HCT116 (cell line): ENCODE results near the gene ASMTL. TPM values are rescaled to one million over a fixed set of nuclear protein-coding genes. Genes with fewer than 3 reads are reported as not detected.

Source experiments
- ATAC-seq: fragments of 200-7000 bp; cut with Tn5 transposase; 2 replicates; pipeline ENCODE4 v1.9.1; 2020; ENCODE audit warnings: mild to moderate bottlenecking, moderate library complexity
- BruUV-seq: library from RNA; stranded (reverse); fragments of 400-500 nt; replicated peaks from 2 replicates; lab custom pipeline; 2021; lab: Mats Ljungman, UMichigan
- CTCF ChIA-PET: fragments of 300-600 bp; sonication (Branson Sonifier 250); formaldehyde crosslinking; loops from one replicate; lab custom pipeline; 2021; ENCODE audit warnings: antibody characterized with exemption; lab: Charles Lee
- POLR2A ChIA-PET: fragments of 300-600, 350-600 bp; sonication (Branson Sonifier 250); formaldehyde crosslinking; loops from one replicate; lab custom pipeline; 2021; ENCODE audit warnings: antibody characterized with exemption; lab: Charles Lee
- RAD21 ChIA-PET, 2 experiments: fragments of 300-600 bp; sonication (Branson Sonifier 250); formaldehyde crosslinking; loops; one replicate each; lab custom pipeline; 2023; ENCODE audit warnings: low total read pairs in 2 of 2; ENCODE audit not compliant: uncharacterized antibody in 2 of 2, unreplicated experiment in 2 of 2, low non-redundant PET in 1 of 2; lab: Charles Lee
- DNase-seq: peaks from one replicate; pipeline ENCODE4 v3.0.0-alpha.2; 2010; ENCODE audit warnings: low read depth, low spot score
- H2AFZ ChIP-seq: fragments of 200-600 bp; shearing (Covaris generic), sonication (generic); 2 replicates; pipeline ENCODE4 v1.6.1; 2017; ENCODE audit warnings: low read depth, mixed run types, mixed read lengths, antibody characterized with exemption, low read length; ENCODE audit not compliant: poor library complexity, severe bottlenecking
- H3K27ac ChIP-seq: 2 replicates; pipeline ENCODE4 v1.5.1; 2012; ENCODE audit warnings: low read depth, low read length
- H3K27me3 ChIP-seq: fragments of 200-600 bp; sonication (generic); 2 replicates; pipeline ENCODE4 v1.6.1; 2016; ENCODE audit warnings: mixed run types, low read length, mixed read lengths; ENCODE audit not compliant: insufficient read depth
- H3K36me3 ChIP-seq, 2 experiments: fragments of 200-500 bp in 1 of 2; fragments of 200-600 bp in 1 of 2; sonication (Bioruptor generic) in 1 of 2; sonication (generic) in 1 of 2; 2 replicates each; pipeline versions ENCODE4 v1.5.1 to v1.6.1; 2014 to 2016; ENCODE audit warnings: low read length in 2 of 2, inconsistent platforms in 1 of 2, mixed read lengths in 1 of 2, mixed run types in 1 of 2; ENCODE audit not compliant: insufficient read depth in 2 of 2, control insufficient read depth in 1 of 2
- H3K4me1 ChIP-seq, 2 experiments: fragments of 200-600 bp in 1 of 2; sonication (generic) in 1 of 2; 2 replicates each; pipeline versions ENCODE4 v1.5.1 to v1.6.1; 2012 to 2017; ENCODE audit warnings: low read length in 2 of 2, inconsistent platforms in 1 of 2, mild to moderate bottlenecking in 1 of 2, mixed read lengths in 1 of 2, mixed run types in 1 of 2, moderate library complexity in 1 of 2; ENCODE audit not compliant: insufficient read depth in 2 of 2, control insufficient read depth in 1 of 2
- H3K4me2 ChIP-seq: fragments of 200-600 bp; sonication (generic); 2 replicates; pipeline ENCODE4 v1.6.1; 2017; ENCODE audit warnings: mixed run types, low read length, mixed read lengths
- H3K4me3 ChIP-seq, 2 experiments: fragments of 200-600 bp in 1 of 2; sonication (generic) in 1 of 2; replicated peaks in 1 of 2; 2 replicates each; pipeline ENCODE4 v1.5.1; 2011 to 2016; ENCODE audit warnings: low read length in 2 of 2, control low read depth in 1 of 2, low read depth in 1 of 2, mild to moderate bottlenecking in 1 of 2, mixed read lengths in 1 of 2, mixed run types in 1 of 2
- H3K79me2 ChIP-seq: fragments of 200-600 bp; sonication (generic); 2 replicates; pipeline ENCODE4 v1.6.1; 2017; ENCODE audit warnings: mild to moderate bottlenecking, mixed run types, low read length, moderate library complexity, mixed read lengths; ENCODE audit not compliant: insufficient read depth
- H3K9ac ChIP-seq: fragments of 200-600 bp; sonication (generic); 2 replicates; pipeline ENCODE4 v1.6.1; 2016; ENCODE audit warnings: low read length, mixed read lengths
- H3K9me2 ChIP-seq: fragments of 200-600 bp; sonication (generic), shearing (Covaris generic); 2 replicates; pipeline ENCODE4 v1.6.1; 2017; ENCODE audit warnings: mixed run types, mild to moderate bottlenecking, moderate library complexity; ENCODE audit not compliant: insufficient read depth
- H3K9me3 ChIP-seq, 2 experiments: fragments of 200-500 bp in 1 of 2; fragments of 200-600 bp in 1 of 2; sonication (Bioruptor generic) in 1 of 2; sonication (generic) in 1 of 2; 2 replicates each; pipeline ENCODE4 v1.6.1; 2014 to 2017; ENCODE audit warnings: low read length in 2 of 2, mixed read lengths in 2 of 2, inconsistent platforms in 1 of 2, low read depth in 1 of 2, mild to moderate bottlenecking in 1 of 2, mixed run types in 1 of 2, moderate library complexity in 1 of 2; ENCODE audit not compliant: control insufficient read depth in 1 of 2, insufficient read depth in 1 of 2
- H4K20me1 ChIP-seq: fragments of 200-600 bp; sonication (generic), shearing (Covaris generic); 2 replicates; pipeline ENCODE4 v1.6.1; 2017; ENCODE audit warnings: mixed run types, mild to moderate bottlenecking, moderate library complexity; ENCODE audit not compliant: insufficient read depth
- CBX3 ChIP-seq: IDR thresholded peaks from 2 replicates; pipeline ENCODE4 v1.6.1; 2012; ENCODE audit warnings: low read depth
- EGR1 ChIP-seq: IDR thresholded peaks from 2 replicates; pipeline ENCODE4 v1.6.1; 2012; ENCODE audit warnings: low read depth
- ELF1 ChIP-seq: IDR thresholded peaks from 2 replicates; pipeline ENCODE4 v1.6.1; 2012; ENCODE audit warnings: low read depth, borderline replicate concordance
- FOSL1 ChIP-seq: IDR thresholded peaks from 2 replicates; pipeline ENCODE4 v1.6.1; 2012; ENCODE audit warnings: low read depth
- JUND ChIP-seq: IDR thresholded peaks from 2 replicates; pipeline ENCODE4 v1.6.1; 2012
- POLR2A ChIP-seq: IDR thresholded peaks from 2 replicates; pipeline ENCODE4 v1.7.0; 2011; ENCODE audit warnings: borderline replicate concordance; ENCODE audit not compliant: insufficient read depth, insufficient read length; ENCODE audit errors: extremely low read depth
- RAD21 ChIP-seq: IDR thresholded peaks from 2 replicates; pipeline ENCODE4 v1.6.1; 2012; ENCODE audit warnings: low read depth, mild to moderate bottlenecking
- ZFX ChIP-seq: fragments of 450-650 bp; IDR thresholded peaks from 2 replicates; pipeline ENCODE4 v1.6.1; 2017
- intact Hi-C: fragments of 100-400 bp; cut with micrococcal nuclease; formaldehyde crosslinking; loops from 2 replicates; pipeline ENCODE4 v1.10.0; 2022
- total RNA-seq: library from RNA; stranded (reverse); gene quantifications from one replicate; pipeline ENCODE4 v1.2.1, GENCODE V29; 2021; ENCODE audit not compliant: unreplicated experiment
- TF ChIP-seq, protein P1 (sequence below), 3 experiments: fragments of 200-600 bp in 1 of 3; sonication (generic) in 1 of 3; IDR thresholded peaks in 2 of 3; conservative IDR thresholded peaks in 1 of 3; 2 replicates each; pipeline ENCODE4 v1.5.1; 2012 to 2017; ENCODE audit warnings: low read depth in 2 of 3, low read length in 2 of 3, antibody characterized with exemption in 1 of 3, borderline replicate concordance in 1 of 3, control low read depth in 1 of 3, mild to moderate bottlenecking in 1 of 3, mixed read lengths in 1 of 3, mixed run types in 1 of 3, moderate library complexity in 1 of 3; ENCODE audit not compliant: insufficient read depth in 1 of 3
- TF ChIP-seq, protein P2 (sequence below): IDR thresholded peaks from 2 replicates; pipeline ENCODE4 v1.6.1; 2012
- TF ChIP-seq, protein P3 (sequence below): IDR thresholded peaks from 2 replicates; pipeline ENCODE4 v1.6.1; 2012; ENCODE audit warnings: low read depth

ASMTL gene
- total RNA-seq, 1 experiment from 2014 or later, result 59.6 TPM

DNA sequence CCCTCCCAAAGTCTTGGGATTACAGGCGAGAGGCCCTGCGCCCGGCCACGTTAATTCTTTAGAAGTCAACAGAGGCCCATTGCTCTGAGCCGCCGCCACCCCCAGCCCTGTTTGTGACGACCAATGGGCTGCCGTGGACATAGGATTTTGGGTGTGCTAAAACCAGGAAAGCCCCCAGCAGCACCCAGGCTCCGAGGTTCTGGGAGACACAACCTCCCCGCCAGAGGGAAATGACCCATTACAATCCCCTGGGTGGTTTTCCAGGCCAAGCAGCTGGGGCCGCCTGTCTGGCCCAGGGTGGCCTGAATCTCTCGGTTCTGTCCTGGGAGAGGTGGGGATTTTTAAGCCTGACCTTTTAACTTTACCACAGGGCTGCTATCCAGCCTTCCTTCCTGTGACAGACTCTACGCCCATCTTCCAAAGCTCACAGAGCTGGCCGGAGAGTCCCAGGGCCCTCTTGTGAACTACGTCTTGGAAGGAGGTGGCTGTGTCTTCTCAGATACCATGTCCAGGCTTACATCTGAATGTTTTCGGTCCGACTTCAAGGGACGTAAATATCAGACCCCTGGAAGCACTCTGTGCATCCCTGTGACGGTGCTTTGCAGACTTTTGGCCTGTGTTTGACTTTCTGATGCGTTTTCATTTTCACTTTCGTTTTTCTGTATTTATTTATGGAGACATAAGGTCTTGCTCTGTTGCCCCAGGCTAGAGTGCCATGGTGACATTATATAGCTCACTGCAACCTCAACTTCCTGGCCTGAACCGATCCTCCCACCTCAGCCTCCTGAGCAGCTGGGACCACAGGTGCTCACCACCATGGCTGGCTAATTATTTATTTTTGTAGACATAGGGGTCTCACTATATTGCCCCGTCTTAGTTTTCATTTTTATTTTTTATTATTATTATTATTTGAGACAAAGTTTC lies 48.3 kb upstream of the ASMTL start:
- TF ChIP-seq CBX3 (no peak), RAD21 (no peak), FOSL1 (no peak), ZFX (no peak), POLR2A (no peak), ELF1 (no peak), EGR1 (no peak), JUND (no peak)
- TF ChIP-seq, protein P1, sequence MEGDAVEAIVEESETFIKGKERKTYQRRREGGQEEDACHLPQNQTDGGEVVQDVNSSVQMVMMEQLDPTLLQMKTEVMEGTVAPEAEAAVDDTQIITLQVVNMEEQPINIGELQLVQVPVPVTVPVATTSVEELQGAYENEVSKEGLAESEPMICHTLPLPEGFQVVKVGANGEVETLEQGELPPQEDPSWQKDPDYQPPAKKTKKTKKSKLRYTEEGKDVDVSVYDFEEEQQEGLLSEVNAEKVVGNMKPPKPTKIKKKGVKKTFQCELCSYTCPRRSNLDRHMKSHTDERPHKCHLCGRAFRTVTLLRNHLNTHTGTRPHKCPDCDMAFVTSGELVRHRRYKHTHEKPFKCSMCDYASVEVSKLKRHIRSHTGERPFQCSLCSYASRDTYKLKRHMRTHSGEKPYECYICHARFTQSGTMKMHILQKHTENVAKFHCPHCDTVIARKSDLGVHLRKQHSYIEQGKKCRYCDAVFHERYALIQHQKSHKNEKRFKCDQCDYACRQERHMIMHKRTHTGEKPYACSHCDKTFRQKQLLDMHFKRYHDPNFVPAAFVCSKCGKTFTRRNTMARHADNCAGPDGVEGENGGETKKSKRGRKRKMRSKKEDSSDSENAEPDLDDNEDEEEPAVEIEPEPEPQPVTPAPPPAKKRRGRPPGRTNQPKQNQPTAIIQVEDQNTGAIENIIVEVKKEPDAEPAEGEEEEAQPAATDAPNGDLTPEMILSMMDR (IDR thresholded peaks at IDR 0.05 in 2 of 3, conservative IDR thresholded peaks at IDR 0.05 in 1 of 3; ENCODE audit: borderline replicate concordance in 1 of 3, insufficient read depth in 1 of 3, low read depth in 2 of 3, low read length in 2 of 3), result no peak
- TF ChIP-seq, protein P2, sequence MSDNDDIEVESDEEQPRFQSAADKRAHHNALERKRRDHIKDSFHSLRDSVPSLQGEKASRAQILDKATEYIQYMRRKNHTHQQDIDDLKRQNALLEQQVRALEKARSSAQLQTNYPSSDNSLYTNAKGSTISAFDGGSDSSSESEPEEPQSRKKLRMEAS, result no peak
- TF ChIP-seq, protein P3, sequence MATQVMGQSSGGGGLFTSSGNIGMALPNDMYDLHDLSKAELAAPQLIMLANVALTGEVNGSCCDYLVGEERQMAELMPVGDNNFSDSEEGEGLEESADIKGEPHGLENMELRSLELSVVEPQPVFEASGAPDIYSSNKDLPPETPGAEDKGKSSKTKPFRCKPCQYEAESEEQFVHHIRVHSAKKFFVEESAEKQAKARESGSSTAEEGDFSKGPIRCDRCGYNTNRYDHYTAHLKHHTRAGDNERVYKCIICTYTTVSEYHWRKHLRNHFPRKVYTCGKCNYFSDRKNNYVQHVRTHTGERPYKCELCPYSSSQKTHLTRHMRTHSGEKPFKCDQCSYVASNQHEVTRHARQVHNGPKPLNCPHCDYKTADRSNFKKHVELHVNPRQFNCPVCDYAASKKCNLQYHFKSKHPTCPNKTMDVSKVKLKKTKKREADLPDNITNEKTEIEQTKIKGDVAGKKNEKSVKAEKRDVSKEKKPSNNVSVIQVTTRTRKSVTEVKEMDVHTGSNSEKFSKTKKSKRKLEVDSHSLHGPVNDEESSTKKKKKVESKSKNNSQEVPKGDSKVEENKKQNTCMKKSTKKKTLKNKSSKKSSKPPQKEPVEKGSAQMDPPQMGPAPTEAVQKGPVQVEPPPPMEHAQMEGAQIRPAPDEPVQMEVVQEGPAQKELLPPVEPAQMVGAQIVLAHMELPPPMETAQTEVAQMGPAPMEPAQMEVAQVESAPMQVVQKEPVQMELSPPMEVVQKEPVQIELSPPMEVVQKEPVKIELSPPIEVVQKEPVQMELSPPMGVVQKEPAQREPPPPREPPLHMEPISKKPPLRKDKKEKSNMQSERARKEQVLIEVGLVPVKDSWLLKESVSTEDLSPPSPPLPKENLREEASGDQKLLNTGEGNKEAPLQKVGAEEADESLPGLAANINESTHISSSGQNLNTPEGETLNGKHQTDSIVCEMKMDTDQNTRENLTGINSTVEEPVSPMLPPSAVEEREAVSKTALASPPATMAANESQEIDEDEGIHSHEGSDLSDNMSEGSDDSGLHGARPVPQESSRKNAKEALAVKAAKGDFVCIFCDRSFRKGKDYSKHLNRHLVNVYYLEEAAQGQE, result no peak
- DNase-seq, result no peak
- Histone ChIP-seq H3K4me3 (no peak overlapping the region), H3K4me2 (no peak overlapping the region), H3K4me1 (no peaks in the 10 kb centered on the region), H3K79me2 (no peaks in the 10 kb centered on the region), H3K36me3 (no peaks in the 10 kb centered on the region), H4K20me1 (no peaks in the 10 kb centered on the region), H3K27me3 (no peaks in the 10 kb centered on the region), H3K9me3 (no peaks in the 10 kb centered on the region), H3K9ac (no peak overlapping the region), H3K9me2 (no peaks in the 10 kb centered on the region), H3K27ac (no peak overlapping the region), H2AFZ (no peak overlapping the region)
- ChIA-PET POLR2A (no interaction called here), CTCF (no interaction called here), RAD21 (no interaction called here)
- ATAC-seq, result no peak
- intact Hi-C loops, result no loop called here
- no TSS peak for BruUV-seq
